ENCODE results near the gene NRG2. TPM values are rescaled to one million over a fixed set of nuclear protein-coding genes. Genes with fewer than 3 reads are reported as not detected.

NRG2 gene
- total RNA-seq, result 0.05 TPM in 1 of 2 replicates, not detected in the other

DNA sequence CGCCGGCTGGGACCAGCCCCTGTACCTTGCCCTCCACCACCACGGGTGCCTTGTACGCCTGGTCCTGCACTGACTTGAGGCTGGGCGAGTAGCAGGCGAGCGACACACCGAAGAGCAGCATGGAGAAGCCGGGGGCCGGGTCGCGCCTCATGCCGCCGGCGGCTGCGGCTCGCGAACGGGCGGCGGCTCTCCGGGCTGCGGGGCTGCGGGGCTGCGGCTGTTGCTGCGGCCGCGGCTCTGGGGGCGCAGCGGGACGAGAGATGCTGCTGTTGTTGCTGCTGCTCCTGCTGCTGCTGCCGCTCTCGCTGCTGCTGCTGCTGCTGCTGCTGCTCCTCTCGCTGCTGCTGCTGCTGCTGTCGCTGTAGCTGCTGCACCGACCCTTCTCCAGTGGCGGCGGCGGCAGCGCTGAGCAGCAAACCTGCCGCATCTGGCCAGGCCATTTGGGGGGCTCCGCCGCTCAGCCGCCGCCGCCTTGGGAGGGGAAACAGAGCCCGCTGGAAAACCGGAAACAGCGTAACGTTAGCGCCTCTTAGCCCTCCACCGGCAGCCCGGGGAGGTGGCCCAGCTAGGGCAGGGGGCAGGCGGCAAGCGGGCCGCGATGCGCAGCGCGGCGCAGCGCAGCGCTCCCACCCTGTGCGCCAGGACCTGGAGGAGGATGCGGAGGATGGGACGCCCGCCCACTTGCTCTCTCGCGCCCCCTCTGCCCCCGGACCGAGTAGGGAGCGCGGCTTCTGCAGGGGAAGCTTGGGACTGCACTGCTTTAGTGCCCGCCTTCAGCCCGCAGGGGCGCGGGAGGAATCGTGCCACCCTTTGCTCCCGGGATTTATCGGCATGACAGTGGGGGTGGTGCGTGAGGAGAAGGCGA, at the start of gene NRG2:
TSS of gene NRG2 (minus strand) at position 657 of the 865 bp plus-strand sequence.

Other genes with a start within 250 kb of the NRG2 start
- not detected in 2 replicates for gene PSD2, start 247.5 kb downstream of the NRG2 start, total RNA-seq
- gene PURA, start 70.8 kb upstream of the NRG2 start, total RNA-seq, result 5.2 and 6.1 TPM in 2 replicates
- 0.70 and 1.1 TPM in 2 replicates for gene IGIP, start 82.6 kb upstream of the NRG2 start, total RNA-seq
- gene CYSTM1, start 131.9 kb upstream of the NRG2 start, total RNA-seq, result 19.0 and 27.5 TPM in 2 replicates

All from airway epithelial cell (primary cell).